GM23338 (cell line): ENCODE measurements around the gene RMI2. TPM values are rescaled to one million over a fixed set of nuclear protein-coding genes. Genes with fewer than 3 reads are reported as not detected.

Experiments
- ATAC-seq: fragments of 200-7000 bp; cut with Tn5 transposase; 3 replicates; pipeline ENCODE4 v1.9.1; 2020
- DNase-seq: peaks from one replicate; pipeline ENCODE4 v3.0.0-alpha.2; 2015; ENCODE audit warnings: low spot score
- H2AFZ ChIP-seq: fragments of 200-600 bp; sonication (generic); 2 replicates; pipeline ENCODE4 v1.8.0; 2016; ENCODE audit warnings: antibody characterized with exemption, mild to moderate bottlenecking, moderate library complexity
- H3F3A ChIP-seq: fragments of 200-600 bp; sonication (generic); replicated peaks from 2 replicates; pipeline ENCODE4 v1.8.0; 2017; ENCODE audit warnings: antibody characterized with exemption, mixed run types, low read depth
- H3K27ac ChIP-seq: fragments of 200-600 bp; sonication (generic); 2 replicates; pipeline ENCODE4 v1.6.1; 2016; ENCODE audit warnings: low read depth
- H3K27me3 ChIP-seq: fragments of 200-600 bp; sonication (generic); 2 replicates; pipeline ENCODE4 v1.8.0; 2016; ENCODE audit warnings: mild to moderate bottlenecking, mixed run types, moderate library complexity; ENCODE audit not compliant: insufficient read depth
- H3K36me3 ChIP-seq: fragments of 200-600 bp; sonication (generic); 2 replicates; pipeline ENCODE4 v1.8.0; 2016; ENCODE audit warnings: mild to moderate bottlenecking; ENCODE audit not compliant: insufficient read depth
- H3K4me1 ChIP-seq: fragments of 200-600 bp; sonication (generic); 2 replicates; pipeline ENCODE4 v1.8.0; 2016; ENCODE audit warnings: mild to moderate bottlenecking, moderate library complexity; ENCODE audit not compliant: insufficient read depth
- H3K4me2 ChIP-seq: fragments of 200-600 bp; sonication (generic); 2 replicates; pipeline ENCODE4 v1.7.1; 2017; ENCODE audit warnings: mixed run types
- H3K4me3 ChIP-seq: fragments of 200-600 bp; sonication (generic); 2 replicates; pipeline ENCODE4 v1.6.1; 2016; ENCODE audit warnings: mixed run types
- H3K79me2 ChIP-seq: fragments of 200-600 bp; sonication (generic); replicated peaks from 2 replicates; pipeline ENCODE4 v1.8.0; 2017; ENCODE audit warnings: mild to moderate bottlenecking; ENCODE audit not compliant: insufficient read depth
- H3K9me2 ChIP-seq: fragments of 200-600 bp; sonication (generic); 2 replicates; pipeline ENCODE4 v1.8.0; 2017; ENCODE audit not compliant: insufficient read depth
- H4K20me1 ChIP-seq: fragments of 200-600 bp; sonication (generic); replicated peaks from 2 replicates; pipeline ENCODE4 v1.8.0; 2017; ENCODE audit warnings: mild to moderate bottlenecking; ENCODE audit not compliant: insufficient read depth
- H3K27ac Mint-ChIP-seq: 2 replicates; pipeline ENCODE4 v1.8.0; 2020; ENCODE audit warnings: inconsistent platforms, mild to moderate bottlenecking, moderate library complexity, mixed read lengths
- H3K27me3 Mint-ChIP-seq: 3 replicates; pipeline ENCODE4 v1.8.0; 2022; ENCODE audit warnings: low read depth, mild to moderate bottlenecking, moderate library complexity, mixed read lengths, inconsistent platforms; ENCODE audit not compliant: insufficient read depth, poor library complexity
- H3K36me3 Mint-ChIP-seq: 3 replicates; pipeline ENCODE4 v1.8.0; 2021; ENCODE audit warnings: low read depth, mild to moderate bottlenecking, inconsistent platforms, moderate library complexity, mixed read lengths
- H3K4me1 Mint-ChIP-seq: 3 replicates; pipeline ENCODE4 v1.8.0; 2020; ENCODE audit warnings: mild to moderate bottlenecking, inconsistent platforms, mixed read lengths
- H3K4me3 Mint-ChIP-seq: 3 replicates; pipeline ENCODE4 v1.8.0; 2021; ENCODE audit warnings: moderate library complexity, mild to moderate bottlenecking, inconsistent platforms, mixed read lengths
- H3K9me3 Mint-ChIP-seq: 3 replicates; pipeline ENCODE4 v1.8.0; 2020; ENCODE audit warnings: moderate library complexity, mild to moderate bottlenecking, inconsistent platforms, mixed read lengths
- ETS1 ChIP-seq: IDR thresholded peaks from 2 replicates; pipeline ENCODE4 v1.6.1; 2016; ENCODE audit warnings: antibody characterized with exemption
- EZH2 ChIP-seq: fragments of 200-600 bp; sonication (generic); IDR thresholded peaks from one replicate; pipeline ENCODE4 v1.8.0; 2017; ENCODE audit warnings: antibody characterized with exemption, mild to moderate bottlenecking, low read depth; ENCODE audit not compliant: unreplicated experiment
- EZH2phosphoT487 ChIP-seq: fragments of 200-600 bp; sonication (generic); IDR thresholded peaks from one replicate; pipeline ENCODE4 v1.8.1; 2018; ENCODE audit warnings: antibody characterized with exemption; ENCODE audit not compliant: unreplicated experiment
- JUNB ChIP-seq: IDR thresholded peaks from one replicate; pipeline ENCODE4 v1.6.1; 2016; ENCODE audit warnings: antibody characterized with exemption; ENCODE audit not compliant: unreplicated experiment
- NANOG ChIP-seq: IDR thresholded peaks from 2 replicates; pipeline ENCODE4 v1.6.1; 2016; ENCODE audit warnings: antibody characterized with exemption, borderline replicate concordance
- POLR2AphosphoS5 ChIP-seq: IDR thresholded peaks from 2 replicates; pipeline ENCODE4 v1.6.1; 2016; ENCODE audit warnings: antibody characterized with exemption, low read depth
- STAT1 ChIP-seq: IDR thresholded peaks from one replicate; pipeline ENCODE4 v1.6.1; 2016; ENCODE audit warnings: antibody characterized with exemption; ENCODE audit not compliant: unreplicated experiment
- ZNF114 ChIP-seq: fragments of 250-450 bp; sonication (Bioruptor Pico); IDR thresholded peaks from 2 replicates; pipeline ENCODE4 v1.5.0; 2020; ENCODE audit warnings: mild to moderate bottlenecking, moderate library complexity
- polyA plus RNA-seq: library from polyadenylated mRNA; unstranded; fragments of >200 nt; fragmentation: Nextera tagmentation; extraction: Ambion mirVana; gene quantifications from 2 replicates; pipeline ENCODE4 v1.2.1, GENCODE V29; 2016
- total RNA-seq: library from RNA; depleted of rRNA; stranded (reverse); fragments of >200 nt; shearing (Covaris generic); gene quantifications from 2 replicates; pipeline ENCODE4 v1.2.3, GENCODE V29; 2014
- TF ChIP-seq, protein P1 (sequence below): fragments of 250-450 bp; sonication (Bioruptor Pico); IDR thresholded peaks from 2 replicates; pipeline ENCODE4 v1.5.0; 2020; ENCODE audit warnings: mild to moderate bottlenecking, moderate library complexity

RMI2 gene
- total and polyA plus RNA-seq, 2 experiments from 2014 or later = 98.2 to 108 TPM

GRCh38 chr16:11318817-11319216 is 26.4 kb upstream of the RMI2 start:
- Histone ChIP-seq H3K27ac (0 out of 2 replicates have a peak overlapping the region, but pooled peaks have one; percentile 55), H2AFZ (no peak overlapping the region), H3K9me2 (no peaks in the 10 kb centered on the region), H3K27me3 (no peaks in the 10 kb centered on the region), H3K79me2 (peaks cover 8% of the 10 kb centered on the region; the same call in 1 of the 2 replicates), H3K4me3 (no peak overlapping the region), H3K36me3 (no peaks in the 10 kb centered on the region), H3F3A (peaks cover 43% of the 10 kb centered on the region), H4K20me1 (no peaks in the 10 kb centered on the region), H3K4me2 (no peak overlapping the region), H3K4me1 (peaks cover 43% of the 10 kb centered on the region)
- no peaks in the 10 kb centered on the region for H3K9me3 Mint-ChIP-seq
- DNase-seq = no peak
- TF ChIP-seq POLR2AphosphoS5 (no peak), JUNB (no peak)
- TF ChIP-seq, protein P1, sequence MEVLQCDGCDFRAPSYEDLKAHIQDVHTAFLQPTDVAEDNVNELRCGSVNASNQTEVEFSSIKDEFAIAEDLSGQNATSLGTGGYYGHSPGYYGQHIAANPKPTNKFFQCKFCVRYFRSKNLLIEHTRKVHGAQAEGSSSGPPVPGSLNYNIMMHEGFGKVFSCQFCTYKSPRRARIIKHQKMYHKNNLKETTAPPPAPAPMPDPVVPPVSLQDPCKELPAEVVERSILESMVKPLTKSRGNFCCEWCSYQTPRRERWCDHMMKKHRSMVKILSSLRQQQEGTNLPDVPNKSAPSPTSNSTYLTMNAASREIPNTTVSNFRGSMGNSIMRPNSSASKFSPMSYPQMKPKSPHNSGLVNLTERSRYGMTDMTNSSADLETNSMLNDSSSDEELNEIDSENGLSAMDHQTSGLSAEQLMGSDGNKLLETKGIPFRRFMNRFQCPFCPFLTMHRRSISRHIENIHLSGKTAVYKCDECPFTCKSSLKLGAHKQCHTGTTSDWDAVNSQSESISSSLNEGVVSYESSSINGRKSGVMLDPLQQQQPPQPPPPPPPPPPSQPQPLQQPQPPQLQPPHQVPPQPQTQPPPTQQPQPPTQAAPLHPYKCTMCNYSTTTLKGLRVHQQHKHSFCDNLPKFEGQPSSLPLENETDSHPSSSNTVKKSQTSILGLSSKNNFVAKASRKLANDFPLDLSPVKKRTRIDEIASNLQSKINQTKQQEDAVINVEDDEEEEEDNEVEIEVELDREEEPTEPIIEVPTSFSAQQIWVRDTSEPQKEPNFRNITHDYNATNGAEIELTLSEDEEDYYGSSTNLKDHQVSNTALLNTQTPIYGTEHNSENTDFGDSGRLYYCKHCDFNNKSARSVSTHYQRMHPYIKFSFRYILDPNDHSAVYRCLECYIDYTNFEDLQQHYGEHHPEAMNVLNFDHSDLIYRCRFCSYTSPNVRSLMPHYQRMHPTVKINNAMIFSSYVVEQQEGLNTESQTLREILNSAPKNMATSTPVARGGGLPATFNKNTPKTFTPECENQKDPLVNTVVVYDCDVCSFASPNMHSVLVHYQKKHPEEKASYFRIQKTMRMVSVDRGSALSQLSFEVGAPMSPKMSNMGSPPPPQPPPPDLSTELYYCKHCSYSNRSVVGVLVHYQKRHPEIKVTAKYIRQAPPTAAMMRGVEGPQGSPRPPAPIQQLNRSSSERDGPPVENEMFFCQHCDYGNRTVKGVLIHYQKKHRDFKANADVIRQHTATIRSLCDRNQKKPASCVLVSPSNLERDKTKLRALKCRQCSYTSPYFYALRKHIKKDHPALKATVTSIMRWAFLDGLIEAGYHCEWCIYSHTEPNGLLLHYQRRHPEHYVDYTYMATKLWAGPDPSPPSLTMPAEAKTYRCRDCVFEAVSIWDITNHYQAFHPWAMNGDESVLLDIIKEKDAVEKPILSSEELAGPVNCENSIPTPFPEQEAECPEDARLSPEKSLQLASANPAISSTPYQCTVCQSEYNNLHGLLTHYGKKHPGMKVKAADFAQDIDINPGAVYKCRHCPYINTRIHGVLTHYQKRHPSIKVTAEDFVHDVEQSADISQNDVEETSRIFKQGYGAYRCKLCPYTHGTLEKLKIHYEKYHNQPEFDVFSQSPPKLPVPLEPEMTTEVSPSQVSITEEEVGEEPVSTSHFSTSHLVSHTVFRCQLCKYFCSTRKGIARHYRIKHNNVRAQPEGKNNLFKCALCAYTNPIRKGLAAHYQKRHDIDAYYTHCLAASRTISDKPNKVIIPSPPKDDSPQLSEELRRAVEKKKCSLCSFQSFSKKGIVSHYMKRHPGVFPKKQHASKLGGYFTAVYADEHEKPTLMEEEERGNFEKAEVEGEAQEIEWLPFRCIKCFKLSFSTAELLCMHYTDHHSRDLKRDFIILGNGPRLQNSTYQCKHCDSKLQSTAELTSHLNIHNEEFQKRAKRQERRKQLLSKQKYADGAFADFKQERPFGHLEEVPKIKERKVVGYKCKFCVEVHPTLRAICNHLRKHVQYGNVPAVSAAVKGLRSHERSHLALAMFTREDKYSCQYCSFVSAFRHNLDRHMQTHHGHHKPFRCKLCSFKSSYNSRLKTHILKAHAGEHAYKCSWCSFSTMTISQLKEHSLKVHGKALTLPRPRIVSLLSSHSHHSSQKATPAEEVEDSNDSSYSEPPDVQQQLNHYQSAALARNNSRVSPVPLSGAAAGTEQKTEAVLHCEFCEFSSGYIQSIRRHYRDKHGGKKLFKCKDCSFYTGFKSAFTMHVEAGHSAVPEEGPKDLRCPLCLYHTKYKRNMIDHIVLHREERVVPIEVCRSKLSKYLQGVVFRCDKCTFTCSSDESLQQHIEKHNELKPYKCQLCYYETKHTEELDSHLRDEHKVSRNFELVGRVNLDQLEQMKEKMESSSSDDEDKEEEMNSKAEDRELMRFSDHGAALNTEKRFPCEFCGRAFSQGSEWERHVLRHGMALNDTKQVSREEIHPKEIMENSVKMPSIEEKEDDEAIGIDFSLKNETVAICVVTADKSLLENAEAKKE (CRISPR knock-in tag) = no peak
- no peak overlapping the region for H3K27ac Mint-ChIP-seq
- H3K4me1 Mint-ChIP-seq = peaks cover 34% of the 10 kb centered on the region
- ATAC-seq = no peak
- H3K36me3 Mint-ChIP-seq = peaks cover 16% of the 10 kb centered on the region
- no peak overlapping the region for H3K4me3 Mint-ChIP-seq
- peaks cover 20% of the 10 kb centered on the region for H3K27me3 Mint-ChIP-seq

DNA sequence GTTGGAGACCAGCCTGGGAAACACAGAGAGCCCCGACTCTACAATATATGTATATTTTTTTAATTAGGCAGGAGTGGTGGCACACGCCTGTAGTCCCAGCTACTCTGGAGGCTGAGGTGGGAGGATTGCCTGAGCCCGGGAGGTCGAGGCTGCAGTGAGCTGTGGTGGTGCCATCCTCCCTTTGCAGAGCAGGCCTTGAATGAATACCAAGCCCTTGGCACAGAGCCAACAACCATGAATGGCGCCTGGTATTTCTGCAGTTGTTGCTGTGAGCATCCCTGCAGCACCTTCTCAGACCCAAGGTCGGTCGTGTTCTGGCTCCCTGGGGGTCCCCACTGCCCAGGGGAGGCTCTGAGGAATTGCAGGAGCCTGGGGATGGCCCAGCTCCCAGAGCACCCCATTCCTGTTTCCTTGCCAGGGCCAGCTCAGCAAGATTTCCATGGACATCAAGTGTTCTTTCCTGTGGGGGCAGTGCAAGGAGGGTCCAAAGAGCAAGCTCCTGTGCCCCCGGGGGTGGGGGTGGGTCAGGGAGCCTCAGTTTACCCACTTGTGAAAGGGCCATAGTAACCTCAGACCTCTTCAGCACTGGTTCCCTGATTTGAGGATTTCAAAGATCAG is 25.6 kb upstream of the RMI2 start:
- Histone ChIP-seq H2AFZ (no peak overlapping the region), H3F3A (peaks cover 35% of the 10 kb centered on the region), H3K36me3 (no peaks in the 10 kb centered on the region), H3K27me3 (no peaks in the 10 kb centered on the region), H3K27ac (no peak overlapping the region), H3K4me2 (no peak overlapping the region), H3K9me2 (no peaks in the 10 kb centered on the region), H4K20me1 (no peaks in the 10 kb centered on the region), H3K4me1 (peaks cover 35% of the 10 kb centered on the region), H3K4me3 (no peak overlapping the region), H3K79me2 (peaks cover 8% of the 10 kb centered on the region; the same call in 1 of the 2 replicates)
- Mint-ChIP-seq H3K27me3 (peaks cover 21% of the 10 kb centered on the region), H3K4me3 (no peak overlapping the region), H3K9me3 (no peaks in the 10 kb centered on the region), H3K4me1 (peaks cover 27% of the 10 kb centered on the region), H3K36me3 (peaks cover 16% of the 10 kb centered on the region), H3K27ac (no peak overlapping the region)
- DNase-seq = no peak
- no peak for ATAC-seq
- TF ChIP-seq NANOG = no peak
- TF ChIP-seq EZH2phosphoT487 = no peak
- TF ChIP-seq POLR2AphosphoS5 = no peak
- TF ChIP-seq JUNB = no peak
- no peak for TF ChIP-seq STAT1
- TF ChIP-seq ETS1 = no peak
- no peak for TF ChIP-seq ZNF114 (CRISPR knock-in tag)
- TF ChIP-seq EZH2 = no peak
